MV-4-11 (cell line): ENCODE data around the gene CRIP1.

Experiments used
- DNase-seq: peaks from one replicate; lab custom pipeline; 2025; lab: John Stamatoyannopoulos, UW

Gene CRIP1

DNA sequence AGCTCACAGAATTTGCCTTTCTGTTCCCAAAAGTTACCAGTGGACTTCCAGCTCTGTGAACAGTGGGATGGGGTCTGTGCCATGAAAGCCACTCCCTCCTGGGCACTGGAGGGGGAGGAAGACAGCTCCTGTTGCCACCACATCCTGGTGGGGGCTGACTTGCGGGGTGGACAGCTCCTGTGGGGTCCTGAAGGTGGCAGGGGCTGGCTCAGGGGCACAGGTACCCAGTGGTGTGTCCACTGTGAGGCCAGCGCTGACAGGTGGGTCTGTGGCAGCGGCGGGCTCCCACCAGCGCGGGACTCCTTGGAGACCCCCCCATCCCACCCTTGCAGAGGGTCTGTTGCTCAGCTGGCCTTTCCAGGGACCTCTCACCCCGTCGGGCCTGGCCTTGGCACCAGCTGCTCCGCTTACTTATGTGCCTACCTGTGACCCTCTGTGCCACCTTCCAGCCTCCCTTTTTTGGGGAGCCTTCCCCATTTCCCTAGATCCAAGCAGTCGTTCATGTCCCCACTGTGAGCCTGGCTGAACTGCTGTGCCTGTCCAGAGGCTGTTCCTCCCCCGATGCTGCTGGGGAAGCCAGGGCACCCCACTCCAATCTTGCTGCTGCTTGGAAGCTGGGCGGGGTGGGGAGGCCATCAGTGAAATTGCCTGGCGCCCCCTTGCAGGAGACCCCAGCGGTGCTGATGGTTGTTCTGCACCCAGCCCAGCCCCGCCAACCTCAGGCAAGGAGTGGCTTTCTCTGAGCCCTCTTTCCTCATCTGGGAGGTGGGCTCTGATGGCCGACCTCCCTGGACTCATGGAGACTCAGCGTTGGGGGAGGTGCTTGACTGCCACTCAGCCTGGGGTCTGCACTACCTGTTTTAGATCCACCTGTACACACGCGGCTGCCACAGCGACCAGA, 6.5 kb downstream of the CRIP1 start:
- DNase-seq, result no peak

DNA sequence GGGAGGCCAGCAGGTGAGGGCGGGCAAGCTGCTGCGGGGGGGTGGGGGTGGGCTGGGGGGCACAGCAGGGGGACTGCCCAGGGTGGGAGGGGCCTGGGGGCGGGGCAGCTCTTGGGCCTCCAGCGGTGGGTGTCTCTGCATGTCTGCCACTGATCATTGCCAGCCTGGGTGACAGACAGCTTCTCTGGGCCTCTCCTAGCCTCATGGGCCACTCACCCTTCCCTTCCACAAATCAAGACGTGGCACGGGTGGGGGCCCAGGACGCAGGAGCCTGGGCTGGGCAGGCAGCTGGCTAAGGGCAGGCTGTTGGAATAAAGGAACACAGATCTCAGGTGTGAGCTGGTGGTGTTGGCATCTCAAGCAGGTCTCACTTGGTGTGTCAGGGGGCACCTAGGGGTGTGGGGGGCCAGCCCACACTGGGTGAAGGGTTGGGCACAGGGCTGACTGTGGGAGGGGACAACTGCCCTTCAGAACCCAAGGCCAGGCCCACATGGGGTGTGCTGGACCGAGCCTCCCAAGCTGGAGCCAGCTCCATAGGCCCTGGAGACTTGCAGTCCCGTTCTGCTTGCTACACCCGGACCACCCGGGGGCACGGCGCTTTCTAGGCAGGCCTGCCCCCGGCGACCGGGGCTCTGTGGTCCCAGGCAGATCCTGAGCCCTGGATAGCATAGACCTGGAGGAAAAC, 7.4 kb downstream of the CRIP1 start:
- DNase-seq, result no peak

DNA sequence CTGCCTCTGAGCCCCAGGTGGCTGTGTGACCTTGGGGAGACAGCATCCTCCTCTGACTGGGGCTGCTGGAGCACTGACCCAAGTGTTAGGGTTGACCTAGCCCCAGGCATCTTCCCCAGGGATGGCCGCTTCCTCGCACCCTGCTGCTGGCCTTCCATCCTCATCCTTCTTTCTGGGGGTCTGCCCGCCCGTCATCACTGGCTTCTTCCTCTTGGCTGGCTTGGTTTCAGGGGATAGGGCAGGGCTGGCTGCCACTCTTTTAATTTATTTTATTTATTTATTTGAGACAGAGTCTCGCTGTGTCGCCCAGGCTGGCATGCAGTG, 7.9 kb downstream of the CRIP1 start:
- no peak for DNase-seq

DNA sequence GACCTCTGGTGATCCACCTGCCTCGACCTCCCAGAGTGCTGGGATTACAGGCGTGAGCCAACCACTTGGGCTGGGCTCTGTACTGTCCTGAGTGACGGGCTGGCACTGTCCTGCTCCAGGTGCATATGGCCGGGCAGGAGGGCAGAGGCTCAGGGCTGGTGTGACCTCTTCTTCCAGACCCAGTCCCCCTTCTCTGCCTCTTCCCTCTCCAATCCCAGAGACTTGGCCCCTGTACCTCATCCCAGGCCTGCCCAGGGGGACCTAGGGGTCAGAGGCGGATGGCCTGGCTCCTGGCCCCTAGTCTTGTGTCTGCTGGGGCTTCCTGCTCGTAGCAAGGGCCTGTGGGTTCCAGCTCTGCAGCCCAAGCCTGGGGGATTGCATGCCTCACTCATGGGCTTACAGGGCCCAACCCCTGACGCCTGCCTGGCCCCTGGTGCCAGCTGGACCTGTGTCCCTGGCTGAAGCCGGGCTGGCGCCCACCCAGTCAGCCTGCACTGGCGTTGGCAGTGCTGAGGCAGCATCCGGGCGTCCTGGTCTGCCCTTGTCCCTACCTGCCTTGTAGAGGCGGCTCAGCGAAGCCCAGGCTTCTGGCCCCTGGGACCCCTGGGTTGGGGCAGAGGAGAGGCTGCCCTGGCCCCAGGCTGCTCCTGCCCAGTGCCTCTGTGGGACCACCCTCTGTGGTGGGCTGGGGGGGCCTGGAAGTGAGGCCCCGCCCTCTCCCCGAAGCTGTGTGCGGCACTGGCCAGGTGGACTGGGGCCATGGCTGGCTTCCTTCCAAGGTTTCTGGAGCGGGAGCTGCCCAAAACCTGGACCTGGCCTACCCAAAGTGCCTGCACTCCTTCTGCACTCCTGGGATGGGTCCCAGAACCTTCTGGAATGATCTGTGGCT, 8.7 kb downstream of the CRIP1 start:
- no peak for DNase-seq

DNA sequence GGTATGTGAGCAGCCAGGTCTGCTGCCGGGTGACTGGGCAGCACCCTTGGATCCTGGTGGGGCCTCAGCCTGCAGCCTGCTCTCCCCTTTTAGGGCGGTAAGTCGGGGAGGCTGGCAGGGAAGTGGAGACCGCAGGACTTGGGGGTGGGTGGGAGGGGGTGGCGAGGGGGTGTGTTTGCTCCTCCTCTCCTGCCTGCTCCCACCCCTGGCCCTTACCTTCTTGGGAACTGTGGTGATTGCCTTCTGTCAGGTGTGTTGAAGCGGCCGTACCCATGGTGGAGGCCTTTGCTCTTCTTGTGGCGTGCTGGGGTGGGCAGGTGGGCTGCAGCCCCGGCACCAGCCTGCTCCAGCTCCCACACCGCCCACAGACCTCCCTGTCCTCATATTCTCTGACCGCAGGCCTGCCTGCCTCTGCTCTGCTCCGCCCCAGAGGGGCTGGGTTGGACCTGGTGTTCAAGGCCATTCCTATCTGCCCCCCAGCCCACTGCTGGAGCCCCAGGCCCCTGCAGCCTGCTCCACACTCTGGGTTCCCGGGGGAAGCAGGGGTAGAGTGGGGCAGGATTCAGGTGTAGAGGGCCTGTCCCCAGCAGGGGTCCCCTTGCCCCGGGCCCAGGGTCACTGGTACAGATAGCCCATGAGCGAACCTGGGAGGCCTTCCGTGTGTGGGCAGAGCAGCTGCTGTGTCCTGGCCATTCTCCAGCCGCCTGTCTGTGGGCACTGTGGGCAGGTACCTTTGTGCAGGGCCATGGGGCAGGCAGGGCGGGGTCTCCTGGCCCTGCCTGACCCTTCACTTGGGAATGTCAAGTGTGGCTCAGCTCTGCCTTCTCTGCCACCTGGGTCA, 9.5 kb downstream of the CRIP1 start:
- no peak for DNase-seq

DNA sequence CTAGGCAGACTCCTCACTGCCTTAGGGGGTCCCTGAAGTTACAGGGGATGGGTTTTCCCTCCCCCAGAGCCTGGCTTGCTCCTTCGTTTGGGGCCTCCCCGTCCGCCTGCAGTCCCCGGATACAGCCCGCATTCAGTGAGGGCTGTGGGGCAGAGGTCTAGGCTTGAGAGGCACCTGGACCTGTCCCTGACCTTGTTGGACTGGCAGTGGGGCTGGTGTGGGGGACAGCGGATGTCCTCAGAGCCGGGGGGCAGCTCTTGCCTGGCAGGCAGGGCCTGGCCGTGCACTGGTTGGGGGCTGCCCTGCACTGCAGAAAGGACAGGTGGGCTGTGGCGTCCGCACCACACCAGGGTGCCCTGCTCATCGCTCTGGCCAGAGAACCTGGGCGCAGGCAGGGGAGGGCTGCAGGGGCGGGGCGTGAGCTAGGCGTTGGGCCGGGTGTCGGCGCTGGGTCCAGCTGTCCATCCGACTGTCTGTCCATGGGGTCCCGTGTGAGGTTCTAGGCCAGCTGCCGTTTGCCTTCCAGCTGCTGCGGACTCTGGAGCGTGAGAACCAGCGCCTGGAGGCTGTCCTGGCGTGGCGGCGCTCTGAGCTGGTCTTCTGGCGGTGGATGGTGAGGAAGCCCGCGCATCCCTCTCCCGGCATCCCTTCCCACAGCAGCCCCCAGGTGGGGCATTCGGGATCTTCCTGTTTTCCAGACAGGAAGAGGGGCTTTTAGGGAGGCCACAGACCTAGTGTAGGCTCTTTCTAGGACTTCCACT, 10.3 kb downstream of the CRIP1 start:
- no peak for DNase-seq

DNA sequence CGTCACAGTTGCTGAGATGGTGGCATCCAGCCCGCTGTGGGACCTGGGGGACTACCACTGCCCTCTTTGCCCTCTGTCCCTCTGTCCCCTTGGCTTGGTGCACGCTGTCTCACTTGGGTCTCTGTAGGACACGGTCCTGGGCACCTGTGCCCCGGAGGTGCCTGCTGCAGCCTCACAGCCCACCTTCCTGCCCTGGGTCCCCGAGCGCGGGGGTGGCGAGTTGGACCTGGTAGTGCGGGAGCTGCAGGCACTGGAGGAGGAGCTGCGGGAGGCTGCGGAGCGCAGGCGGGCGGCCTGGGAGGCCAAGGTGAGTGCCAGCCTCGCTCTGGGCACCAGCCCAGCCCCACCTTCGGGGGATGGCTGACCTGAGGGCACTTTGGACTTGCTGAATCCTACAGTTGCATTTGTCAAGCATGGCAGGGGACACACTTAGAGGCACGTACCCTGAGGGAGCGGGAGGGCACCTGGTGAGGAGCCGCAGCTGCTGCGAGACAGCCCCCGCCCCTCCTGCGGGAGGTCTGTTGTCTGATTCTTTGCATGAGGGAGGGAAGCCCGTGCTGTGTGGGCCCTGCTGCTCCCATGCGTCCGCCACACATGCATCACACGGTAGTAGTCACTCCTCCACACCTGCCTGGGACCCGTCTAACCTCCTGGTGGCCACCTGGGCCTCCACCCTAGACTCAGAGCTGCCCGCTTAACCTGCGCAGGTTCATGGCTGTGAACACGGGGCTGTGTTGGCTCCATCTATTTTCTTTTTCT, 11.2 kb downstream of the CRIP1 start:
- DNase-seq, result no peak

DNA sequence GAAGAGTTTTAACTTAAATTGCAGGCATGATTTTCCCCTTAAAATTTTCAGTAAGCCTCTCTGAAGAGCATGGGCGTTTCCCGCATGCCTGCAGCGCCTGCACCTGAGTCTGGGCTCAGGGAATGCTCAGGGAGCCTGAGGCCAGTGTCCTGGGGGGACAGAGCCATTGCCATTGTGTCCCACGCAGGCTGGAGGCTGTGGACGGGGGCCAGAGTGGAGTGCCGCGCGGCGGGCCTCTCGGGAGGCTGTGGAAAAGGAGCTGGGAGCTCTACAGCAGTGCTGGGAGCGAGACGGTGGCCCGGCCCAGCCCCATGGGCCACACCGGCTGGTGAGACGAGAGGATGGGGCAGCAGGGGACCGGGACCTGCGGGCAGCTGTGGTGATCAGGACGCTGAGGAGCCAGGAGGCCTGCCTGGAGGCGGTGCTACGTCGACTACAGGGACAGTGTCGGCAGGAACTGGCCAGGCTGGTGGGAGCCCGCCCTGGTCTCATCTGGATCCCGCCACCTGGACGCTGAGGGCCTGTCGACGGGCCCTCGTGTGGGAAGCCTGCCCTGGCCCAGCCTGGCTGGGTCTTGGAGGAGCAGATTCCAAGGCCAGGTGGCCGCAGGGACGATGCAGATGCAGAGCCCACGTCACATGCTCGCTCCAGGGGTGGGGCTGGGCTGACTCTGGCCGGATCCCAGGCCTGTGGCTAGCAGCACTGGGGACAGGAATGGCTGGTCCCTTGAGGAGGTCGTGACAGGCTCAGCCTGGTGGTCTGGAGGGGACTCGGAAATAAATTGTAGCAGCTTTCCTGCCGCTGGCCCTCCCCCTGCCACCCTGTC, 12.0 kb downstream of the CRIP1 start:
- no peak for DNase-seq

DNA sequence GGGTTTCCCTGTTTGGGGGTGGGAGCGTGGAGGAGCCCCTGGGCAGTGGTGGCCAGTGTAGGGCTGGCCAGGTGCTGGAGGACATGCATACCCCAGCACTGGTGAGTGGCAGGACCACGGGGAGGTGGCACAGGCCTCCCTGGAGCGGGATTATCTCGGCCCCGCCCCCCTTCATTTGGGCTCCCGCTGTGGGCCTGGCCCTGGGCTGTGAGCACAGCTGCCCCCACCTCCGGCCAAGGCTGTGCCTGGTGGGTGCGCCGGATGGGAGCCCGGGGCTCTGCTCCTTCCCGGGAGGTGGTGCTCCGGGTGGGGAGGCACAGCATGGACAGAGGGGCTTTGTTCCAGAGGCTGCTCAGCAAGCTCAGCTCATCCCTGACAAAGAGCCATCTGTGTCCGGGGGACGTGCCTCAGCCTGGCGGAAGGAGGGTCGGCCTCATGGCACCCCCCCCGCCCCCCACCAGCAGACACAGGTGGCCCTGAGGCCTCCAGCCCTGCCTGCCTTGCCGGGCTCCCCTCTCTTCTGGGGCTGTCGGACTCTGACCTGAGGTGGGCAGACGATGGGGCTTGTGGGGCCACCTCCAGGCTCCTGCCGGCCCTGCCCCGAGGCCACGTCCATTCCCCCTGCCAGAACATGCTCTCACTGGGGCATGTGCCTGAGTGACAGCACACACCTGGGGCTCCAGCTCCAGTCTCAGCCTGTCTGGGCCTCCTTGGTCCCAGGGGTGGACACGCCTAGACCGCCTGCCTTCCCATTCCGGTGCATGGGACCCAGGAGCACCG, 12.8 kb downstream of the CRIP1 start:
- no peak for DNase-seq

DNA sequence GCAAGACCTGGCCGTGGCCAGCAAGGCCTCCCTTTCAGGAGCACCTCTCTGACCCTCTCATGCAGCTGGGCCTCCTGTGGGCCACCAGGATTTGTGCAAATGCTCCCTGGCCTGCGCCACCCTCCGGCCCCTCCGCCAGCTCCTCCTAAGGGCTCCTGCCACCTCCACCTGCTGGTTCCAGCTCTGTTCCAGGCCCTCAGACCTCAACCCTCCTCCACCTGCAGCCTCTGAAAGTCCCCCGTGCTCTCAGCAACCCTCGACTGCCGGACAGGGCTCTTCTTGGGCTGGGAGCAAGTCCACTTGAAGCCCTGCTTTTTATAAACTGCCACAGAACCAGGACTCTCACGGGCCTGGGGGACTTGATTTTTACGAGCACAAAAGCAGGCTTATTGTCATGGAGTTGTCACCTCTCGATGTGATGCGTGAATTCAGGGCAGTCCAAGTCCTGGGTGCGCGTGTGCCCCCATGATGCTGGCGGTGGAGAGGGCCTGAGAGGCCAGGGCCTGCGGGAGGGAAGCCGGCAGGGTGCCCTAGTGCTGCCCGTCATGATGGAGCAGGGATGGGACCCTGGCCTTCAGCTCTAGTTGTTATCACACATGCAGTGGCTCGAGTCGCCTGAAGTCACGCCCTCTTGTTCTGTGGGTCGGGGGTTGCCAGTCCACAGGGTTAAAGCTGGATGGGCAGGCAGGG, 13.5 kb downstream of the CRIP1 start:
- DNase-seq, result no peak

DNA sequence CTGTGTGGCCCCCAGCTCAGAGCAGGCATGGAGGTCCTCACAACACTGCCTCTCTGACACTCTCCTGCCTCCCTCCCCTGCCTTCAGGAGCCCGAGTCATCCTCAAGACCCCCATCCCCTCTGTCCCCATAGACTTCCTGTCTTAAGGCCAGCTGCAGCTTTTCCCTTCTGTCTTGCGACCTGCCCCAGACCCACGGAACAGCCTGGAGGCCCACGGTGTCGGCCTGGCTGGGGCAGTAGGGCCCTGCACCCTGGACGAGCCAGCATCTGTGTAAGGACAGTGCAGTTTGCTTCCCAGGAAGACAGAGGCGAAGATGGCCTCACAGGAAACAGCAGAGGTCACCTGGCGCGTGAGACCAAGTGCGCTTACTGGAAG, 14.0 kb downstream of the CRIP1 start:
- no peak for DNase-seq

DNA sequence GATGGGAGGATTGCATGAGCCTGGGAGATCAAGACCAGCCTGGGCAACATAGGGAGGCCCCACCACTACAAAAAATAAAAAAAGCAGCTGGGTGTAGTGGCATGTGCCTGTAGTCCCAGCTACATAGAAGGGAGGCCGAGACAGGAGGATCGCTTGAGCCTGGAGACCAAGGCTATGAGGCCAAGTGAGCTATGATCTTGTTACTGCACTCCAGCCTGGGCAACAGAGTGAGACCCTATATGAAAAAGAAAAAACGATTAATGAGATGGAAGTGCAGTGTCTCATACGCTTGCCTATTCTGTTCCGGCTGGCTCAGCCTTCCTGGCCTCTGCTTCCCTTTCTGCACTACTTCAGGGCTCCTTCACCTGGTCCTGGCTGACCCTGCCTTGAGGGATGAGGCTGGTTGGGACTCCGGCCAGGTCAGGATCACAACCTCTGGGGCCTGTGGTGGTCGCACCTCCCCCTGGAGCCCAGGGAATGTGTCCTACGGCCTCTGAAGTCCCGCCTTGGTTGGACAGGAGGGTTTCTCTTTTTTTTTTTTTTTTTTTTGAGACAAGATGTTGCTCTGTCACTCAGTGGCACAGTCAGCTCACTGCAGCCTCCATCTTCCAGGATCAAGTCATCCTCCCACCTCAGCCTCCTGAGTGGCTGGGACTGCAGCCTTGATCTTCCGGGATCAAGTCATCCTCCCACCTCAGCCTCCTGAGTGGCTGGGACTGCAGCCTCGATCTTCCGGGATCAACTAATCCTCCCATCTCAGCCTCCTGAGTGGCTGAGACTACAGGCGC, 15.0 kb downstream of the CRIP1 start:
- DNase-seq, result no peak

DNA sequence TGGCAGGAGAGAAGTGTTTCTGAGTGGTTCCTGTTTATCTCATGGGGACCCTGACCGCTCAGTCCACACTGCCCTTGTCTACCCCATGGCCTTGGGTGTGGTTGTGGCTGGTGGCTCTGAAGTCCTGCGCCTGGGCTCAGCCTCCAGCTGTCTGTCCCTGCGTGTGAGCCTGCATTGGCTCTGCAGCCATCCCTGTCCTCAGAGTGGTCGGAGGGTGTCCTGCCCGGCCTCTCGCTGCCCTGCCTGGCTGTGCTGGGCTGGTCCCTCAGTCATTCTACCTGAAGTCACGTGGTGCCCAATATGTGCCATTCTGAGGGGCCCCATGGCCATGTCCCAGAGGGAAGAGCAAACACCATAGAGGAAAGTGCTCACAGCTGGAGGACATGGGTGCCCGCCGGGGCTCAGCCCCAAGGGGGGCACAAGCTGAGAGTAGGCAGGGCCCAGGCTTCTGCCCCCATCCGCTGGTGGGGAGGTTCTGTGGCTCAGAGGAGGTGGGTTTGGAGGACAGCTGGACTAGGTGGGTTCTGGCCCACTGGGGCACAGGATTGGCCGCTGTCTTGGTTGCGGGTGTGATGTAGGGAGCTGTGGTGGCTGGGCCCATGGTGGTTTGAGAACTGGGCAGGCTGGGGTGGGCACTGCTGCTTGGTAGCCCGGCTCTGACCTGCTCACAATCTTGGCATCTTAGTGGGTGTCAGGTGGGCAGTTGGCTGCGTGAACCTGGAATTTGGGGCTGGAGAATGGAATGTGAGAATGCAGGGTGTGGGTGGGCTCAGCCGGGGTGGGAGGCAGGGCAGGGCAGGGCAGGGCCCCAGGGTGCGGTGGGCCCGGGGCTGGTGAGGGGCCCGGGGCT, 16.0 kb downstream of the CRIP1 start:
- DNase-seq, result no peak

DNA sequence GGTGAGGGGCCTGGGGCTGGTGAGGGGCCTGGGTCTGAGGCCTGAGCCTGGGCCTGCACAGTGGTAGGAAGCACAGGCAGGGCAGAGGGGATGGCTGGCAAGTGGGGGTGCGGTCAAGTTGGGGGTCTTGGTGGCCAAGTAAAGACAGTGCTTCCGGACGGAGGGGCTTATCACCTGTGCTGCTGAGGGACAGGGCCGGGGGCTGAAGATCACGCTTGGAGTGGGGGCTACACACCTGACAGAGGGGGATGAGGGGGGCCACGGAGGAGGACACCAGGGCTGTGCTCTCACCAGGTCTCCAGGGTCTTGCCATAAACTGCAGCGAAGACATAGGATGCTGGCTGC, 16.6 kb downstream of the CRIP1 start:
- DNase-seq, result no peak

DNA sequence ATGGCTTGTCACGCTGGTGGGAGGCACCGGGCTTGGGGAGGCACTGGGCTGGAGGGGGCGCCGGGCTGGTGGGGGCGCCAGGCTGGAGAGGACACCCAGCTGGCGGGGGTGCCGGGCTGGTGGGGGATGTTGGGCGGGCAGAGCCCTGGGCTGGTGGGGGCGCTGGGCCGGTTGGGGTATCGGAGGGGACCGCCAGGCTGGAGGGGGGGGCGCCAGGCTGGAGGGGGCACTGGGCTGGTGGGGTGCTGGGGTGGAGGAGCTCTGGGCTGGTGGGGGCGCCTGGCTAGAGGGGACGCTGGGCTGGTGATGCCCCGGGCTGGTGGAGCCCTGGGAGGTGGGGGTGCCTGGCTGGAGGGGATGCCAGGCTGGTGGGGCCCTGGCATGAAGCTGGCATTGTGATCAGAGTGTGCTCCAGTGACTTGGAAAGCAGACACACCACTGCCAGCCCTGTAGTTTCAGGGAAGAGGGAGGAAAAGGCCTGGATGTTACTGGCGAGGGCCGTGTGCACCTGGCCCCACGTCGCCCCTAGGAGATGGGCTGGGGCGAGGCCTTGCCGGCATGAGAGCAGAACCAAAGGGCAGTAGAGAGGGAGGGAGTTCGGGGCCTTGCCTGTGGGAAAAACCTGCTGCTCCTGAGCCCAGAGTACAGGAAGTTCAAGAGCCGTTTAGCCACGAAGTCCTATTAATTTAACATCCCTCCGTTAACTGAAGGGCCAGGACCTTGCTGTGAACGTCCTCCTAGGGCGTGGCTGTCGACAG, 17.4 kb downstream of the CRIP1 start:
- no peak for DNase-seq

DNA sequence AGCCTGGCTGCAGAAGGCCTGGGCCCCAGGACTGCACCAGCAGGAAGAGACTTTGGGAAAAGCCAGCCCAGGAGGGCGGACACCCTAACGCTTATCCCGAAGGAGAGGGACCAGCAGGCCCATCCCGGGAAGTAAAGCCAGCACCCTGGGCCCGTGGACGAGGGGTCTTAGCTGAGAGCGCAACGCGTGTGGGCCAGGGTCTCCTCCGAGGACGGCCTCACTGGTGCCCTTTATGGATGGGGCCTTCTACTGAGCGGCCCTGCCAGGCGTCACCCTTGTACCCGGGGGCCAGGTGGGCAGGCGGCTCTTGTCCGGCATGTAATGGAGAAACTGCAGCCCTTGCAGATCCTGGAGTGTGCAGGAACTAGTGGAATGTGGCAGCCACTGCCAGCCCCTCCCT, 18.4 kb downstream of the CRIP1 start:
- DNase-seq, result no peak
